ENCODE measurements around the gene DRAXIN. TPM values are rescaled to one million over a fixed set of nuclear protein-coding genes. Genes with fewer than 3 reads are reported as not detected.

DRAXIN gene
- total and polyA plus RNA-seq, 2 donors (not counting 3 experiments of a cell fraction or from before 2014, with no cell fraction given), result 0.44 to 3.2 TPM

GRCh38 chr1:11658542-11658941 is 33.0 kb upstream of the DRAXIN start:
- dilution Hi-C loops (cut with MboI; ENCODE audit: extremely low pct_ligation_motif_present, low sequenced_read_pairs), result no loop called here
- intact Hi-C loops (cut with micrococcal nuclease), result no loop called here
- Histone ChIP-seq H3K4me2 (ENCODE audit: insufficient read depth, low read length) (no peak overlapping the region), H3K9ac (replicated peaks; ENCODE audit: extremely low read depth, insufficient read depth, low read length) (no peak overlapping the region), H3K27me3 (ENCODE audit: control insufficient read depth in 2 of 2, insufficient read depth in 2 of 2, low read length in 2 of 2) (no peaks in the 10 kb centered on the region), H3K4me1 (ENCODE audit: control insufficient read depth, extremely low read depth, insufficient read depth, low read length) (peaks cover 3% of the 10 kb centered on the region), H2AFZ (ENCODE audit: low read depth, low read length) (no peak overlapping the region), H3K79me2 (ENCODE audit: control insufficient read depth, insufficient read depth, low read length) (no peaks in the 10 kb centered on the region), H4K20me1 (replicated peaks; ENCODE audit: control insufficient read depth, extremely low read depth, insufficient read depth, low read length) (no peaks in the 10 kb centered on the region), H3K4me3 (replicated peaks in 1 of 3; ENCODE audit: insufficient read depth in 1 of 3, low read depth in 1 of 3, low read length in 3 of 3) (no peak overlapping the region), H3K9me3 (replicated peaks; ENCODE audit: control insufficient read depth, insufficient read depth, low read length) (no peaks in the 10 kb centered on the region), H3K9me1 (replicated peaks; ENCODE audit: control insufficient read depth, extremely low read depth, insufficient read depth, low read length) (no peaks in the 10 kb centered on the region), H3K36me3 (ENCODE audit: control insufficient read depth in 2 of 2, extremely low read depth in 1 of 2, insufficient read depth in 2 of 2, low read length in 2 of 2) (no peaks in the 10 kb centered on the region), H3K27ac (ENCODE audit: insufficient read depth, low read depth, low read length) (no peak overlapping the region)
- ChIA-PET POLR2A (no interaction called here), CTCF (interaction anchor here (0.6 to 1.4 kb wide), 3 partner anchors 53 to 1085 kb away, joined by 3 read pairs; no protein-coding TSS in a partner anchor)
- no peak for DNase-seq (ENCODE audit: low read depth, low spot score)
- FAIRE-seq, result no peak
- TF ChIP-seq POLR2AphosphoS5 (IDR thresholded peaks at IDR 0.05; ENCODE audit: insufficient read depth, low read depth, low read length) (no peak), MYC (IDR thresholded peaks at IDR 0.05; ENCODE audit: low read depth, low read length) (no peak), POLR2A (IDR thresholded peaks at IDR 0.05; ENCODE audit: low read depth, low read length) (no peak), FOS (IDR thresholded peaks at IDR 0.05; ENCODE audit: borderline replicate concordance, insufficient read depth, low read length) (no peak), MAX (IDR thresholded peaks at IDR 0.05; ENCODE audit: insufficient read depth, insufficient read length) (no peak), EZH2 (IDR thresholded peaks at IDR 0.05; ENCODE audit: borderline replicate concordance, low read depth, low read length, severe bottlenecking) (no peak), GATA2 (IDR thresholded peaks at IDR 0.05; ENCODE audit: insufficient read depth, insufficient read length, low read depth, low read length) (no peak), JUN (IDR thresholded peaks at IDR 0.05; ENCODE audit: borderline replicate concordance, insufficient read depth, insufficient read length, low read depth) (no peak)
- TF ChIP-seq, protein P1, sequence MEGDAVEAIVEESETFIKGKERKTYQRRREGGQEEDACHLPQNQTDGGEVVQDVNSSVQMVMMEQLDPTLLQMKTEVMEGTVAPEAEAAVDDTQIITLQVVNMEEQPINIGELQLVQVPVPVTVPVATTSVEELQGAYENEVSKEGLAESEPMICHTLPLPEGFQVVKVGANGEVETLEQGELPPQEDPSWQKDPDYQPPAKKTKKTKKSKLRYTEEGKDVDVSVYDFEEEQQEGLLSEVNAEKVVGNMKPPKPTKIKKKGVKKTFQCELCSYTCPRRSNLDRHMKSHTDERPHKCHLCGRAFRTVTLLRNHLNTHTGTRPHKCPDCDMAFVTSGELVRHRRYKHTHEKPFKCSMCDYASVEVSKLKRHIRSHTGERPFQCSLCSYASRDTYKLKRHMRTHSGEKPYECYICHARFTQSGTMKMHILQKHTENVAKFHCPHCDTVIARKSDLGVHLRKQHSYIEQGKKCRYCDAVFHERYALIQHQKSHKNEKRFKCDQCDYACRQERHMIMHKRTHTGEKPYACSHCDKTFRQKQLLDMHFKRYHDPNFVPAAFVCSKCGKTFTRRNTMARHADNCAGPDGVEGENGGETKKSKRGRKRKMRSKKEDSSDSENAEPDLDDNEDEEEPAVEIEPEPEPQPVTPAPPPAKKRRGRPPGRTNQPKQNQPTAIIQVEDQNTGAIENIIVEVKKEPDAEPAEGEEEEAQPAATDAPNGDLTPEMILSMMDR (IDR thresholded peaks at IDR 0.05; ENCODE audit: extremely low read depth in 1 of 2, insufficient read depth in 1 of 2, low read depth in 1 of 2, low read length in 2 of 2), result no peak
- BruUV-seq (replicated peaks), result no TSS peak
